Measurements from ENCODE around the gene SEMA4C.

- TF ChIP-seq CTCF (IDR thresholded peaks at IDR 0.05) (no peak), POLR2AphosphoS5 (IDR thresholded peaks at IDR 0.05) (no peak)
Measured at GRCh38 chr2:96843538-96844268, 26.2 kb downstream of the SEMA4C start, which contains the start of gene ANKRD23.

All from gastroesophageal sphincter (tissue), 3 donors.